Parathyroid adenoma (tissue), 2 donors: Measurements from ENCODE around the gene TSPAN12.

Experiments used
- H2AFZ ChIP-seq: fragments of 300-600 bp; sonication (generic); one replicate; pipeline ENCODE4 v1.7.0; 2017; ENCODE audit warnings: antibody characterized with exemption, mild to moderate bottlenecking
- H3K27ac ChIP-seq: fragments of 300-600 bp; sonication (generic); one replicate; pipeline ENCODE4 v1.7.0; 2017
- H3K27me3 ChIP-seq: fragments of 300-600 bp; sonication (generic); one replicate; pipeline ENCODE4 v1.7.0; 2017; ENCODE audit warnings: low read length; ENCODE audit not compliant: control insufficient read depth, insufficient read depth
- H3K36me3 ChIP-seq: fragments of 300-600 bp; sonication (generic); one replicate; pipeline ENCODE4 v1.7.0; 2017; ENCODE audit warnings: low read length; ENCODE audit not compliant: control insufficient read depth, insufficient read depth
- H3K4me1 ChIP-seq: fragments of 300-600 bp; sonication (generic); one replicate; pipeline ENCODE4 v1.7.0; 2017; ENCODE audit warnings: control low read depth
- H3K4me2 ChIP-seq: fragments of 300-600 bp; sonication (generic); one replicate; pipeline ENCODE4 v1.7.0; 2017; ENCODE audit warnings: low read length
- H3K4me3 ChIP-seq: fragments of 300-600 bp; sonication (generic); one replicate; pipeline ENCODE4 v1.7.0; 2017; ENCODE audit warnings: low read depth, low read length
- H3K79me2 ChIP-seq: fragments of 300-600 bp; sonication (generic); one replicate; pipeline ENCODE4 v1.7.0; 2017; ENCODE audit warnings: control low read depth
- H3K9ac ChIP-seq: fragments of 300-600 bp; sonication (generic); one replicate; pipeline ENCODE4 v1.7.0; 2017; ENCODE audit warnings: mild to moderate bottlenecking
- H3K9me3 ChIP-seq: fragments of 300-600 bp; sonication (generic); one replicate; pipeline ENCODE4 v1.7.0; 2017; ENCODE audit warnings: low read length; ENCODE audit not compliant: control insufficient read depth
- CTCF ChIP-seq: fragments of 300-600 bp; sonication (generic); IDR thresholded peaks from one replicate; pipeline ENCODE4 v1.7.0; 2017; ENCODE audit warnings: antibody characterized with exemption, mild to moderate bottlenecking
- donor health status: primary hyperparathyroidism.

Gene TSPAN12

GRCh38 chr7:120794106-120794729 lies 63.7 kb downstream of the TSPAN12 start:
- H3K4me2 ChIP-seq = no peak overlapping the region
- H3K36me3 ChIP-seq = no peaks in the 10 kb centered on the region
- no peaks in the 10 kb centered on the region for H3K9me3 ChIP-seq
- no peak overlapping the region for H3K27ac ChIP-seq
- H3K4me3 ChIP-seq = no peak overlapping the region
- no peaks in the 10 kb centered on the region for H3K79me2 ChIP-seq
- H3K9ac ChIP-seq = no peak overlapping the region
- H2AFZ ChIP-seq = no peak overlapping the region
- H3K4me1 ChIP-seq = no peaks in the 10 kb centered on the region
- TF ChIP-seq CTCF = no peak
- H3K27me3 ChIP-seq = no peaks in the 10 kb centered on the region

GRCh38 chr7:120793213-120793936 lies 64.6 kb downstream of the TSPAN12 start:
- Histone ChIP-seq H3K27ac (no peak overlapping the region), H3K79me2 (no peaks in the 10 kb centered on the region), H3K4me1 (no peaks in the 10 kb centered on the region), H3K4me3 (no peak overlapping the region), H2AFZ (no peak overlapping the region), H3K27me3 (no peaks in the 10 kb centered on the region), H3K36me3 (no peaks in the 10 kb centered on the region), H3K9ac (no peak overlapping the region), H3K4me2 (no peak overlapping the region), H3K9me3 (no peaks in the 10 kb centered on the region)
- no peak for TF ChIP-seq CTCF

- Histone ChIP-seq H3K9ac (no peak overlapping the region), H3K27me3 (no peaks in the 10 kb centered on the region), H3K4me2 (no peak overlapping the region), H3K27ac (no peak overlapping the region), H3K4me3 (no peak overlapping the region), H2AFZ (no peak overlapping the region), H3K4me1 (no peaks in the 10 kb centered on the region), H3K9me3 (no peaks in the 10 kb centered on the region), H3K79me2 (no peaks in the 10 kb centered on the region), H3K36me3 (no peaks in the 10 kb centered on the region)
- no peak for TF ChIP-seq CTCF
These were observed 65.1 kb downstream of the TSPAN12 start for GRCh38 chr7:120792861-120793130.

DNA sequence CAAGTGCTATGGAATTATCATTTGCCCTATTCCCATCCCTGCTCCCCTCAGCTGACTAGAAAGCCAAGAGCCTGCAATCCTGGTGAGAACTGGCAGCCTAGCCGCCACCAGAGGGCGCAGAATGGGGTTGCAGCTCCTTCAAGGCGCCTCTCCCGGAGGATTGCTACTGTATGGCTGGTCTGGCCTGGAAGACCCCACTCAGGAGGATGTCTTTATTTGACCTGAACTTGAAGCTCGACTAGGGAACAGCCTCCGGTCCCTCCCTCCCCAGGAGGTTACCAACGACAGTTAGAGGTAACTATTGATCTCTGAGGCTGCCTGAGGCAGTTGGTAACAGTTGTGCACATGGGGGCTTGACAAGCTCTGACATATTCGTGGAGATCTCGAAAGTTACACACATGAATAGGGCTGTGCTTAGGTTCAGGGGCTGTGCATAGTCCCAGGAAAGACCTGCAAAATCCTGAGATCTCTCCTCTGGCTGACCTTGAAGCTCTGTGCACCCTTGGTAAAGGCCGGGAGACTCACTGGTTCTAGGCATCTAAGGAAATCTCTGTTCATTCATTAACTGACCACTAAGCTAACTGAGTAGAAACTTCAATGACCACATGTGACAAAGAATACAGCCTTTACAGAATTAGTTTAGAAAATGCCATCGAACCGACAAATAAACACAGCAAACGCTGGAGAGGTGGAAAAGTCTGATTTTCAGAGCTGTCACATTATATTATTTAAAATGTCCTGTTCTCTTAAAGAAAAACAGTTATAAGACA lies 65.7 kb downstream of the TSPAN12 start:
- H3K4me3 ChIP-seq = no peak overlapping the region
- H3K27me3 ChIP-seq = no peaks in the 10 kb centered on the region
- no peaks in the 10 kb centered on the region for H3K79me2 ChIP-seq
- peak; percentile 75 for TF ChIP-seq CTCF
- H3K9me3 ChIP-seq = no peaks in the 10 kb centered on the region
- H3K36me3 ChIP-seq = no peaks in the 10 kb centered on the region
- no peaks in the 10 kb centered on the region for H3K4me1 ChIP-seq
- H3K4me2 ChIP-seq = no peak overlapping the region
- no peak overlapping the region for H3K27ac ChIP-seq
- no peak overlapping the region for H3K9ac ChIP-seq
- H2AFZ ChIP-seq = no peak overlapping the region
